Measurements from ENCODE around the gene ATP11C. TPM values are rescaled to one million over a fixed set of nuclear protein-coding genes. Genes with fewer than 3 reads are reported as not detected.

ATP11C gene
- total RNA-seq, 1 donor from 2014 or later = 48.5 TPM

- no peak for DNase-seq (ENCODE audit: low spot score)
- no peaks in the 10 kb centered on the region for H3K9me3 Mint-ChIP-seq (ENCODE audit: unreplicated experiment)
- no peaks in the 10 kb centered on the region for H3K27me3 Mint-ChIP-seq (ENCODE audit: unreplicated experiment)
- no peaks in the 10 kb centered on the region for H3K36me3 Mint-ChIP-seq (ENCODE audit: low read depth, unreplicated experiment)
- TF ChIP-seq CTCF (IDR thresholded peaks at IDR 0.05; ENCODE audit: unreplicated experiment) = no peak
- no peak overlapping the region for H3K27ac Mint-ChIP-seq (ENCODE audit: unreplicated experiment)
- H3K4me3 Mint-ChIP-seq (ENCODE audit: unreplicated experiment) = peak overlapping the region; percentile 90
- H3K4me1 Mint-ChIP-seq (ENCODE audit: unreplicated experiment) = peaks cover 15% of the 10 kb centered on the region
These were observed 1.2 kb downstream of the ATP11C start for GRCh38 chrX:139931646-139932072.

- H3K27ac Mint-ChIP-seq (ENCODE audit: unreplicated experiment) = no peak overlapping the region
These were observed 1.8 kb downstream of the ATP11C start for GRCh38 chrX:139930916-139931645.

GRCh38 chrX:139930401-139930800 is 2.5 kb downstream of the ATP11C start:
- H3K27ac Mint-ChIP-seq (ENCODE audit: unreplicated experiment) = no peak overlapping the region
- H3K4me3 Mint-ChIP-seq (ENCODE audit: unreplicated experiment) = peak overlapping the region; percentile 90
- DNase-seq (ENCODE audit: low spot score) = no peak
- H3K36me3 Mint-ChIP-seq (ENCODE audit: low read depth, unreplicated experiment) = no peaks in the 10 kb centered on the region
- no peak for TF ChIP-seq CTCF (IDR thresholded peaks at IDR 0.05; ENCODE audit: unreplicated experiment)
- peaks cover 15% of the 10 kb centered on the region for H3K4me1 Mint-ChIP-seq (ENCODE audit: unreplicated experiment)
- no peaks in the 10 kb centered on the region for H3K27me3 Mint-ChIP-seq (ENCODE audit: unreplicated experiment)
- H3K9me3 Mint-ChIP-seq (ENCODE audit: unreplicated experiment) = no peaks in the 10 kb centered on the region

More at GRCh38 chrX:139930916-139931645, 1.8 kb downstream of the ATP11C start:
- peak overlapping the region; percentile 90 for H3K4me3 Mint-ChIP-seq (ENCODE audit: unreplicated experiment)
- no peaks in the 10 kb centered on the region for H3K9me3 Mint-ChIP-seq (ENCODE audit: unreplicated experiment)
- peak; percentile 11 for DNase-seq (ENCODE audit: low spot score)
- no peaks in the 10 kb centered on the region for H3K27me3 Mint-ChIP-seq (ENCODE audit: unreplicated experiment)
- H3K4me1 Mint-ChIP-seq (ENCODE audit: unreplicated experiment) = peaks cover 15% of the 10 kb centered on the region
- no peaks in the 10 kb centered on the region for H3K36me3 Mint-ChIP-seq (ENCODE audit: low read depth, unreplicated experiment)
- no peak for TF ChIP-seq CTCF (IDR thresholded peaks at IDR 0.05; ENCODE audit: unreplicated experiment)

GRCh38 chrX:139929876-139930275 is 3.0 kb downstream of the ATP11C start:
- Mint-ChIP-seq H3K4me3 (ENCODE audit: unreplicated experiment) (peak overlapping the region; percentile 90), H3K4me1 (ENCODE audit: unreplicated experiment) (peaks cover 15% of the 10 kb centered on the region), H3K36me3 (ENCODE audit: low read depth, unreplicated experiment) (no peaks in the 10 kb centered on the region), H3K9me3 (ENCODE audit: unreplicated experiment) (no peaks in the 10 kb centered on the region), H3K27ac (ENCODE audit: unreplicated experiment) (no peak overlapping the region), H3K27me3 (ENCODE audit: unreplicated experiment) (no peaks in the 10 kb centered on the region)
- DNase-seq (ENCODE audit: low spot score) = no peak
- no peak for TF ChIP-seq CTCF (IDR thresholded peaks at IDR 0.05; ENCODE audit: unreplicated experiment)

- H3K36me3 Mint-ChIP-seq (ENCODE audit: low read depth, unreplicated experiment) = no peaks in the 10 kb centered on the region
- H3K4me1 Mint-ChIP-seq (ENCODE audit: unreplicated experiment) = peaks cover 2% of the 10 kb centered on the region
- no peaks in the 10 kb centered on the region for H3K27me3 Mint-ChIP-seq (ENCODE audit: unreplicated experiment)
- no peaks in the 10 kb centered on the region for H3K9me3 Mint-ChIP-seq (ENCODE audit: unreplicated experiment)
- no peak for TF ChIP-seq CTCF (IDR thresholded peaks at IDR 0.05; ENCODE audit: unreplicated experiment)
- no peak overlapping the region for H3K27ac Mint-ChIP-seq (ENCODE audit: unreplicated experiment)
- no peak overlapping the region for H3K4me3 Mint-ChIP-seq (ENCODE audit: unreplicated experiment)
- DNase-seq (ENCODE audit: low spot score) = no peak
These were observed 8.2 kb downstream of the ATP11C start for GRCh38 chrX:139924696-139925095.
